GM21529 (cell line): Measurements from ENCODE around the gene OR56B4.
"Not testable (repeated sequence)": the region's sequence is repeated elsewhere in the genome, so short reads cannot be mapped to it uniquely, and the experiment has no call there.

Source experiments
- ATAC-seq: cut with Tn5 transposase; IDR thresholded peaks from one replicate; pipeline ENCODE4 v1.9.1; 2021; ENCODE audit not compliant: unreplicated experiment

Gene OR56B4

DNA sequence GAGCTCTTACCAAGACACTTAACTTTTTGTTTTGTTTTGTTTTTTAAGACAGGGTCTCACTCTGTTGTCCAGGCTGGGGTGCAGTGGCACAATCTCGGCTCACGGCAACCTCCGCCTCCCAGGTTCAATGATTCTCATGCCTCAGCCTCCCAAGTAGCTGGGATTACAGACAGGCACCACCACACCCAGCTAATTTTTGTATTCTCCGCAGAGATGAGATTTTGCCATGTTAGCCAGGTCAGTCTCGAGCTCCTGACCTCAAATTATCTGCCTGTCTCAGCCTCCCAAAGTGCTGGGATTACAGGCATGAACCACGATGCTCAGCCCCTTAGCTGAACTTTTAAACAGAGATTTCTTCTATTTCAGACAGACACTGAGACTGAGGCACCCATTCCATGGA lies at the start of gene OR56B4:
TSS of gene OR56B4 (plus strand) at position 301 of the 400 bp plus-strand sequence. CDS start at position 396, 95 bp downstream.
- ATAC-seq, result not testable (repeated sequence)

DNA sequence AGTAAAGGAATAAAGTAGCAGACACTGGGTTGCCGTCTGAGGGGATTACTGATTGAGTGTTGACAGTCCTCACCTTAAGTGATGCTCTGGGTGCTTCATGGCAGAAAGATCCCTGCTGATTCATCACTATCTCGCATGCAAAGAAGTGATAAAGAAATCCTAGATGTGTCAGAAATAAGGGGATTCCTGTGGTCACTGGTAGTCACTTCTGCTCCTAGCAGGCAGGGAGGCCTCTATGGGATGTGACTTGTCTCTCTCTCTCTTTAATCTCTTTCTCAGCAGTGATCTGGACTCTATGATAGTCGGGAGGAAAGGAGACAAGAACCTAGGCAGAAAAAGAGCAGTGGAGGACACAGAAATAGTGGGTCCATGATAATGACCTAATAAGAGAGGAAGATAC lies 46.0 kb upstream of the OR56B4 start:
- ATAC-seq, result no peak

- peak; percentile 49 for ATAC-seq
Measured at GRCh38 chr11:6062691-6063358, 44.7 kb upstream of the OR56B4 start.

- ATAC-seq, result no peak
Measured at GRCh38 chr11:6067502-6067901, 40.0 kb upstream of the OR56B4 start.

GRCh38 chr11:6076443-6076842 lies 31.0 kb upstream of the OR56B4 start:
- not testable (repeated sequence) for ATAC-seq

GRCh38 chr11:6077723-6078122 lies 29.8 kb upstream of the OR56B4 start:
- ATAC-seq, result no peak

DNA sequence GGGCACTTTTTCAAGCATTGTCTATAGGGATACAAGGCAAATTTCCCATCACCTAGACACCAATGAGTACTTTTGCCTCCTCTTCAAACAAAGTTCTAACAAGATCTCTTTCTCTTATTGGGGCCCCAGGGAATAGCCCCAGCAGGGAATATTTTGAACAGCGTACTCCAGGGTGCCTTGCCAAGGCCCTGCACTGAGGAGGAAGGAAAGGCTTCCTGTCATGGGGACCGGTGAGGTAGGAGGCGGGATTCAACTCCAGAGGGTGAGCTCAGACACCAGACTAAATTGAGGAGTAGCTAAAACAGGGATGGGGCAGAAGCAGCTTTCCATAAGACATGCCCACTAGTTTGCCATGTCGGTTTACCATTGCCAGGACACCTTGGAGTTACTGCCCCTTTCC lies 28.0 kb upstream of the OR56B4 start:
- ATAC-seq, result no peak

DNA sequence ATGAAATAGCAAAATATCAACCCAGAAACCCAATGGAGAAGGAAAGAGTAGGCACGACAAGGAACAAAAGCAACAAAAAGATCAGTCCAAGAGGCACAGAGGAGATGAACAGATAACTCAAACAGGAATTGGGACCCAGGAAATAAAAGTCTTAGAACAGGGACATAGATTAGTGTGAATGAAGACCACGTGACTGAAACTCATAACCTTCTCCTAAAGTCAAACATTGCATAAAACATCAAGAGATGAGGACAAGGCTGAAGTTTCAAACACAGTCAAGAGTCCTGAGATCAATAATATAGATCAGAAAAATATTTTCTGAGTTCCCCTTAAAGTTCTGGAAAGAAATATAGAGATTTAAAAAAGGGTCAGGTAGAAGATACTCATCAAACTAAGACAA lies 24.4 kb upstream of the OR56B4 start:
- no peak for ATAC-seq

DNA sequence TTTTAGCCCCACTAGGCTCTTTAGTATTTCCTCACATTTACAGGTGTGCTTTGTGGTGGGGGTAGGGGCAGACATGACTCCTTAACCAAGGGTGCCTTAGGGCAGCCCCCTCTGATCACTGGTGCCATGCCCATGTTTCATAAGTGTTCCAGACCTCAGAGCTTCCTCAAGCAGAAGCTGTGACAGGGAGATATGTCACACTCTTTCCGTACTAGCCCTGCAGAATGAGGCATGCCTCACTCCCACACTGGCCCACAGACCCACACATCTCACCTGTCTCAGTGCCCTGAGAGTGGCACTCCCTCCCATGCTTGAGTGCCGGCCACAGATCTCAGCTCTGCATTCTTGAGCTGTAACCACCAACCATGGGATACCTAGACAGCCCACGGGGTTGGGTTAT lies 22.9 kb upstream of the OR56B4 start:
- no peak for ATAC-seq

- ATAC-seq, result no peak
Measured at GRCh38 chr11:6094186-6094585, 13.3 kb upstream of the OR56B4 start.

- ATAC-seq, result no peak
Measured at GRCh38 chr11:6095798-6096197, 11.7 kb upstream of the OR56B4 start.

GRCh38 chr11:6096417-6096816 lies 11.1 kb upstream of the OR56B4 start:
- no peak for ATAC-seq

DNA sequence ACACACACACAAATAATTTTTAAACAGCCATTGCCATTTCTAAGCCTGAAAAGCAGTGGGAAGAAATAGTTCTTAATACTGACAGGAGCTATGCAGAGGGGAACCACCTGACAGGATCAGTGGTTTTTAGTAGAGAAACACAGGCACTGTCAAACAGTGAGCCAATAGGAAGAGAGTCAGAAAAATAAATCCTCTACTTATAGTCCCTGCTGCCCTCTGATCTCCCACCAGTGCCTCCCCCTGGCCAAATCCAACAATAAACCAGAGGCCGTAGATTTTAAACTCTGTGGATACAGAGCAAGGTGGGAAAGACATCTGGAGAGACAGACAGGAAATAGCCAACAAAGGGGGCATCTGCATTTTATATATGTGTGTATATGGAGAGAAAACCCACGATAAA lies 7.9 kb upstream of the OR56B4 start:
- ATAC-seq, result no peak

- ATAC-seq, result no peak
Measured at GRCh38 chr11:6110011-6110410, 2.5 kb downstream of the OR56B4 start.

DNA sequence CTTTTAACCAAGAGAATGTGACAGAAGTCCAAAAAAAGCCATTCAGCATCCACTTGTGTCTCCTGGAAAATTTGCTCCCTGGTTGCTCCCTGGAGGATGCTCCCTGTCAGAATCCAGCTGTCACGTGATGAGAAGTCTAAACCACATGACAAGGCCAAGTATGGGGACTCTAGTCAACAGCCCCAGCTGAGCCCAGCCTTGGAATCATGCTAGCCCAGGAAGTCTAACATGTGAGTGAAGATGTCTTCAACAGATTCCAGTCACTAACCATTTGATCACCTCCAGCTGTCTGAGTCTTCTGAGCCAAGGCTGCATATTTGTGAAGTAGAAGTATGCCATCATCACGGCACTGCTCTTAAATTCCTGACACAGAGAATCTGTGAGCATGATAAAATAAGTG lies 4.2 kb downstream of the OR56B4 start:
- no peak for ATAC-seq

- no peak for ATAC-seq
Measured at GRCh38 chr11:6116638-6117037, 9.2 kb downstream of the OR56B4 start.

DNA sequence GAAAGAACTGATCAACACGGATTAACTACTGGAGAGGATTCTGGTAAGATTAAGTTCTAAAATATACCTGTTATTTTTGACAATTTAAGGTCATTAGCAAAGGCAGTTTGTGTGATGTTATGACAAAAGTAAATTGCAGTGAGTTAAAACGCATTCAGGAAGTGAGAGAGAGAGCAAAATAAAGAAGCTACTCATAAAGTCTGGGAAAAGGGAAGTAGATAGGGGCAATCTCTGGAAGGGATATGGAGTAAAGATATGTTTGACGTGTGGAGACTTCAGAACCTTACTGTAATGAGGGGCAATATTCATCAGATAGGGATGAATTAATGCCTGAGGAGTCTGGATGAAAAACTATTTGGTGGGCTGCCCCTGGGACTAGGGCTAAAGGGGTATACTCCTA lies 16.8 kb downstream of the OR56B4 start:
- ATAC-seq, result no peak

DNA sequence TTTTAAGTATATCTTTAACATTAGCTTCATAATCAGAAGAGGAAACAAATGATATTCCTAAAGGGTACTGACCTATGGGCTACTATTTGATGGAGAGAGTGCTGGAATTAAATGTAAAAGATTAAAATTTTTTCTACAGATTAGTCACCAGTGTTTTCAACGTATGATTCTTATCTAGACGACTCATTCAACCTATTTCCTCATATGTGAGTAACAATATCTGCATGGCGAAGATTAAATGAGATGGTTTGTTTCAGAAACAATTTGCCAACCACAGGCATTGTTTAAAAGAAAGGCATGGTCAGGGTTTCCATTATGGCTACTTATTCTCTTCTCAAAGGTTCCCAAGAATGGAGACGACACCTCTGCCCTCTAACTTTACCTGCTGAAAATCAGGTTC lies 20.4 kb downstream of the OR56B4 start:
- no peak for ATAC-seq

DNA sequence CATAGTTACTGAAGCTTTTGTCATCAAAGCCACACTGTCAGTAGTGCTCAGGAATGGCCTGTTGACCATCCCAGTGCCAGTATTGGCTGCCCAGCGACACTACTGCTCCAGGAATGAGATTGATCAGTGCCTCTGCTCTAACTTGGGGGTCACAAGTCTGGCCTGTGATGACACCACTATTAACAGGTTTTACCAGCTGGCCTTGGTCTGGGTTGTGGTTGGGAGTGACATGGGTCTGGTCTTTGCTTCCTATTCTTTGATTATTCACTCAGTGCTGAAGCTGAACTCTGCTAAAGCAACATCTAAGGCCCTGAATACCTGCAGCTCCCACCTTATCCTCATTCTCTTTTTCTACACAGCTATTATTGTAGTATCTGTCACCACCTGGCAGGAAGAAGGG lies 21.5 kb downstream of the OR56B4 start:
- ATAC-seq, result no peak

DNA sequence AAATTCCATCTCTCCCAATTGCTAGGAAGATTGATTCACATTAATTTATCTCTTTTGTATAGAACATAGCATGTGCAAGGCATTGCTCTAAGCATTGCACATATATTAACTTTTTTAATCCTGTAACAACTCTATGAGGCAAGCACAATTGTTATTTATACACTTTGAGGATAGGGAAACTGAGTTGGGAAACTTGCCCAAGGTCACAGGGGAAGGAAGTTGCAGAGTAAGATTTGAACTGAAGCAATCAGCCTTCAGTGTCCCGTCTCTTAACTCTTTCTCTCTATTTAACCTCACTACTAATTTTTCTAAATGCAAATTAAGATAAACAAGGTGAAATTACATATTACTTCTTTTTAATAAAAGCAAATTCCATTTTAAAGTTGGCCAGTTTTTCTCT lies 22.2 kb downstream of the OR56B4 start:
- ATAC-seq, result no peak

DNA sequence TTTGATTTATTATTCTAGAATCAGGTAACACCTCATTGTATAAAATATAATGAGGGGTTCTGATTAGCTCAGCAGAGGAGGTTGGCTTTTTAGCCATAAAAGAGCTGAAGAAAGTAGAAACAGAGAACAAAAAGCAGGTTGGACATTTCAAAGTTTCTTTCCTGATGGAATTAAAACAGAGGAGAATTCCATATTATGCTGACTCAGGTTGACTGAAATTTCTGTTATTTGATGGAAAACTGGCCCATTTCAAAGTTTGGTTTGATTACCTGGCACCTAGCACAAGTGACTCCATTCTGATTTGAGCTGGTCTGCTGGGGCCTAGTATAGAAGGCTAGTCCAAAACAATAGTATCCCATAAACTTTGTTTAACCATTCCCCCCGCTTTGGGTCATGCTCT lies 24.9 kb downstream of the OR56B4 start:
- ATAC-seq, result no peak

DNA sequence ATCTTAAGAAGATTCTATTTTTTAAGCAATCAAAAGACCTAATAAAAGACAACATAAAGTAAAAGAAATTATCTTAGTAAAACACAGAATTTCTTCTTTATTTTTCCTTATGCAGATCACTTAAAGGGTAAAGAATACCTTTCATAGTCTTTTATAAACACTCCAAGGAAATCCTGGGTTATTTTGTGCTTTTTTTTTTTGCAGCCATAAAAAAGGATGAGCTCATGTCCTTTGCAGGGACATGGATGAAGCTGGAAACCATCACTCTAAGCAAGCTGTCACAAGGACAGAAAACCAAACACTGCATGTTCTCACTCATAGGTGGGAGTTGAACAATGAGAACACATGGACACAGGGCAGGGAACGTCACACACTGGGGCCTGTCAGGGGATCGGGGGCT lies 28.5 kb downstream of the OR56B4 start:
- not testable (repeated sequence) for ATAC-seq

DNA sequence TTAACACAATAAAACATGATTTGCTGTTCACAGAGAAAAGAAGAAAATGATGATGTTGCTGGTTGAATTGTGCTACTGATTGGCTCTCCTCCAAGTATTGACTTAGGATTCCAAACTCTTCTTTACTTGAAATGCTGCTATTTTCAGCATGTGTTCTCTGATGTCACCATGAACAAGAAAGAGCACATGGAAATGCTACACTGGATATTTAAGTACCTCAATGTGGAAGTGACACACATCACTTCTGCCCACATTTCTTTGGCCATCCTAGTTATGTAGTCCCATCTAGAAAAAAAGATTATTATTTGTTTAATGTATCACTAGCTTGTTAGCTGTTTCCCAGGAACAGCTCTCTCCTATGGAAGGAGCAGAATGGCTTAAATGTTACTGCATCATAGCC lies 35.5 kb downstream of the OR56B4 start:
- no peak for ATAC-seq
